ENCODE data around the gene MAML1. TPM values are rescaled to one million over a fixed set of nuclear protein-coding genes. Genes with fewer than 3 reads are reported as not detected.
A peak's percentile ranks its signal among the peaks of the same experiment; 100 is the strongest.

The MAML1 gene
- total RNA-seq, 2 donors from 2014 or later, result 18.1 to 18.2 TPM

DNA sequence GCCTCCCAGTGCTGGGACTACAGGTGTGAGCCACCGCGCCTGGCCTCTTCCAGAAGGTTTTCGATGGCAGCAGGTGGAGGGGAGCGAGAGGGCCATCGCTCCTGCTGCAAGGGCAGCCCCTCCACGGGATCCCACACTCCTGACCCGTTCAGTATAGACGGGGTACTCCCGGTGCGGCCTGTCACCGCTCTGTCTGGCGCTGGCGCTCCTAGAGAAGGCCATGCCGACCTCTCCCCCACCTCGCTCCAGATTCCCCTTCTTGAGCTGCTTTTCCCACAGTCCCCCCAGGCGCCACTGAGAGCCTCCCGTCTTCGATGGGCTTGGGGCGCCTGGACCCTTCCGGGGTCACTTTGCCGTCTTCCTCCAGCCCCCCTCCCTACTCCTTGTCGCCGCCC, 83.8 kb downstream of the MAML1 start:
- no peaks in the 10 kb centered on the region for H3K27me3 ChIP-seq
- no peak for ATAC-seq
- H3K4me3 ChIP-seq, result no peak overlapping the region
- DNase-seq, result peak in 2 of 4 donors; percentile 19 to 21
- H3K27ac ChIP-seq, result peak overlapping the region in 2 of 4 donors; percentile 57 to 100
- peaks cover 34% of the 10 kb centered on the region for H3K4me1 ChIP-seq
- WGBS, 2 donors, result 65 to 68% methylated on average over 12 to 23 of the region's 23 CpGs
- TF ChIP-seq, protein P1, sequence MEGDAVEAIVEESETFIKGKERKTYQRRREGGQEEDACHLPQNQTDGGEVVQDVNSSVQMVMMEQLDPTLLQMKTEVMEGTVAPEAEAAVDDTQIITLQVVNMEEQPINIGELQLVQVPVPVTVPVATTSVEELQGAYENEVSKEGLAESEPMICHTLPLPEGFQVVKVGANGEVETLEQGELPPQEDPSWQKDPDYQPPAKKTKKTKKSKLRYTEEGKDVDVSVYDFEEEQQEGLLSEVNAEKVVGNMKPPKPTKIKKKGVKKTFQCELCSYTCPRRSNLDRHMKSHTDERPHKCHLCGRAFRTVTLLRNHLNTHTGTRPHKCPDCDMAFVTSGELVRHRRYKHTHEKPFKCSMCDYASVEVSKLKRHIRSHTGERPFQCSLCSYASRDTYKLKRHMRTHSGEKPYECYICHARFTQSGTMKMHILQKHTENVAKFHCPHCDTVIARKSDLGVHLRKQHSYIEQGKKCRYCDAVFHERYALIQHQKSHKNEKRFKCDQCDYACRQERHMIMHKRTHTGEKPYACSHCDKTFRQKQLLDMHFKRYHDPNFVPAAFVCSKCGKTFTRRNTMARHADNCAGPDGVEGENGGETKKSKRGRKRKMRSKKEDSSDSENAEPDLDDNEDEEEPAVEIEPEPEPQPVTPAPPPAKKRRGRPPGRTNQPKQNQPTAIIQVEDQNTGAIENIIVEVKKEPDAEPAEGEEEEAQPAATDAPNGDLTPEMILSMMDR (IDR thresholded peaks at IDR 0.05), result no peak
- TF ChIP-seq POLR2A (IDR thresholded peaks at IDR 0.05), result no peak
- H3K9me3 ChIP-seq, result no peaks in the 10 kb centered on the region
- intact Hi-C loops (cut with DNase I), result no loop called here
- H3K36me3 ChIP-seq (replicated peaks in 1 of 2; ENCODE audit: insufficient read depth in 1 of 2, low read depth in 2 of 2), result no peaks in the 10 kb centered on the region

DNA sequence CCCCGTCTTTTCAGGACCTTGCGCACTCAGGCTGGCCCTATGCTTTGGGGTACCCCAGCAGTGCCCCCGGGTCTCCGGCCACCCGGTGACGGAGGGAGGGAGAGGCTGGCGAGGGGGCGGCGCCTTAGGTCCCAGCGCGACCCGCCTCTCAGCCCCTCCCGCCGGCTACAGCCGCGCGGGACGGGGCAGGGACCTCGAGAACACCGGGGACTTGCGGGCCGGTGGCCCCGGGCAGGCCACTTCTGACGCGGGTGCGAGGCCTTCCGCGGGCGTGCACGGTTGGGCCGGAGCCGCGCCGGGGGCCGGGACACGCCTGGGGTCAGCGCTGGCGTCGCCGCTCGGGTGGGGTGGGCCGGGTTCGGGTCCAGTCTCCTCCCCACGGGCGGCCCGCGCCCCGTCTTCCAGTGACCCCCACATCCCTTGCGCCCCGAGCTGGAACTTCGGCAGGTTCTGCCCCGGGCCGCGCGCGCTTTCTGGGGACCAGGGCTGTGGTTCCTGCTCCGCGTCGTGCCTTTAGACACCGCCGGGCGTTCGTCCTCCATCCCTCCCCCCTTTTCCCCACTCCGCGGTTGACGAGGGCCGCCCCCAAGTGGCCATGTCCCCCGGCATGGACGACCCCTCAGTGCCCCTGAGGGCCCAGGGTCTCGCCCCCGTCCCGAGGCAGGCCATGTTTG, 84.3 kb downstream of the MAML1 start:
- TF ChIP-seq POLR2A (IDR thresholded peaks at IDR 0.05), result peak in 1 of 3 donors; percentile 12
- TF ChIP-seq, protein P1 (IDR thresholded peaks at IDR 0.05), result no peak
- Histone ChIP-seq H3K4me1 (peaks cover 34% of the 10 kb centered on the region), H3K36me3 (replicated peaks in 1 of 2; ENCODE audit: insufficient read depth in 1 of 2, low read depth in 2 of 2) (no peaks in the 10 kb centered on the region), H3K27ac (peak overlapping the region in 3 of 4 donors; percentile 57 to 100 (median 97)), H3K9me3 (no peaks in the 10 kb centered on the region), H3K4me3 (peak overlapping the region in 1 of 2 donors; percentile 17), H3K27me3 (no peaks in the 10 kb centered on the region)
- 2 to 20% methylated on average over 2 to 51 of the region's 72 CpGs for WGBS, 2 donors
- no peak for ATAC-seq
- DNase-seq, result peak in 3 of 4 donors; percentile 32 to 51 (median 39)
- intact Hi-C loops (cut with DNase I), result no loop called here

DNA sequence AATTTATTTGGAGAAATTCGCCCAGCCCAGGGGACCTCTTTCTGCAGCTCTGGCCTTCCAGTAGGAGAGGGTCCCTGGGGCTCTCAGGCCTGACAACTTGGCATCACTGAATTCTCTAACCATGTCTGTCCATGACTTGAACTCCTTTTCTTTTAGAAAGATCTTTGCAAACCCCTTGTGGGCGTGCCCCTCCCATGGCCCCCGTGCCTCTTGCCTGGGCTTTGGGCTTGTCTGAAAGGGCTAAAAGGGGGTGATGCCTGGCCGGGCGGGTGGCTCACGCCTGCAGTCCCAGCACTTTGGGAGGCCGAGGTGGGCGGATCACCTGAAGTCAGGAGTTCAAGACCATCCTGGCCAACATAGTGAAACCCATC, 84.8 kb downstream of the MAML1 start:
- no peak for TF ChIP-seq POLR2A (IDR thresholded peaks at IDR 0.05)
- TF ChIP-seq, protein P1 (IDR thresholded peaks at IDR 0.05), result no peak
- WGBS, 2 donors, result 86 to 91% methylated on average over 7 to 8 of the region's 8 CpGs
- peaks cover 38% of the 10 kb centered on the region for H3K4me1 ChIP-seq
- no peaks in the 10 kb centered on the region for H3K27me3 ChIP-seq
- ATAC-seq, result no peak
- H3K4me3 ChIP-seq, result no peak overlapping the region
- H3K9me3 ChIP-seq, result no peaks in the 10 kb centered on the region
- peak in 2 of 4 donors; percentile 11 to 16 for DNase-seq
- H3K27ac ChIP-seq, result peak overlapping the region in 3 of 4 donors; percentile 57 to 100 (median 97)
- intact Hi-C loops (cut with DNase I), result no loop called here
- H3K36me3 ChIP-seq (replicated peaks in 1 of 2; ENCODE audit: insufficient read depth in 1 of 2, low read depth in 2 of 2), result no peaks in the 10 kb centered on the region

DNA sequence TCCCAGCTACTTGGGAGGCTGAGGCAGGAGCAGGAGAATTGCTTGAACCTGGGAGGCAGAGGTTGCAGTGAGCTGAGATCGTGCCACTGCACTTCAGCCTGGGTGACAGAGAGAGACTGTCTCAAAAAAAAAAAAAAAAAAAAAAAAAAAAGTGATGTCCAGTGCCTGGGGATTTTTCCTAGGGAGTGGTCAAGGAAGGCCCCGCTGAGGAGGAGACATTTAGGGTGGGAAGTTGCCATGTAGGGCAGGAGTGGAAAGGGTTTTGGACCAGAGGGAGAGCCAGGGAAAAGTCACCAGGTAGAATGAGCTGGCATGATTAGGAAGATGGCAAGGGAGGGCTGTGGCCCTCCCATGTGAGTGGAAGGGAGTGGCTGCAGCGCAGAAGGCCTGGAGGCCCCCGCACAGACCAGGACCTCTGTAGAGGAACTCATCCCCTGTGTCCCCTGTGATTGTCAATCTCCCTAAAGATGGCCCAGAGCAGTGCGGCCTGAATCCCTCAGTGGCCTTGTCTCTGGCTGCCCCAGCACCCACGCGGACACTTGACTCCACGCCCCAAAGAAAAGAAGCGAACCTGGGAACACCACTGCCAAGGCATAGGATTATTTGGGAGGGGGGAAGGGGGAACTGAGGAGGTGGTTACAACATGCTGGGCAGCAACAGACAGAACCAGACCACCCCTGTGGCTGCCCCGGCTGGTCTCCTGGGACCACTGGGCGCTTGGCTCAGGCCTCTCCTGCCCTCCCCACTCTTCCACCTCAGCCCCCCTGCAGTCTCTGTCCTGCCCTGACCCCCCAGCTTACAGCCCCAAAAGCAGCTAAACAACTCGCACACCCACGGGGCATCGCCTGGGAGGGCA, 85.5 kb downstream of the MAML1 start:
- TF ChIP-seq, protein P1 (IDR thresholded peaks at IDR 0.05), result no peak
- no peak for TF ChIP-seq POLR2A (IDR thresholded peaks at IDR 0.05)
- intact Hi-C loops (cut with DNase I), result no loop called here
- Histone ChIP-seq H3K27me3 (no peaks in the 10 kb centered on the region), H3K4me1 (peaks cover 45% of the 10 kb centered on the region), H3K36me3 (replicated peaks in 1 of 2; ENCODE audit: insufficient read depth in 1 of 2, low read depth in 2 of 2) (no peaks in the 10 kb centered on the region), H3K27ac (peak overlapping the region; percentile 97 to 100 (median 99)), H3K9me3 (no peaks in the 10 kb centered on the region), H3K4me3 (no peak overlapping the region)
- DNase-seq (peak in 2 of 4 donors; percentile 18 to 26), ATAC-seq (no peak)
- 57 to 59% methylated on average over 7 to 11 of the region's 14 CpGs for WGBS, 2 donors

All from body of pancreas (tissue), 4 donors.